ENCODE data around the gene ARL13B.

The ARL13B gene

DNA sequence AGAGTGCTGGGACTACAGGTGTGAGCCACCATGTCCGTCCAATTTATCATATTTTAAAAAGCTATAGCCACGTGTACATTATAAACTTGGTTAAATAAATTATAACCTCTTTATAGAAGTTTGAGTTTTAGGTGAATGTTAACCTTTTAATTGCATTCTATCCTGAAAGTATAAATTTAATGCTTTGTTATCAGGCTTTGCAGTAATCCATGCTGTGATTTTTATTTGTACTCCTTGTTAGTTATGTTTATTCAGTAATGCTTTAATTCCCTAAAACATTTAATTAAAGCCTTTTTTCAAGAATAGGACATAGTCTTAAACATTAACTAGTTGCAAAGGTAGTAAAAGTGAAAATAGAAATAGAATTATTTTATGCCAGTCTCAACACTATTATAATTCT lies 11.7 kb downstream of the ARL13B start:
- Histone ChIP-seq H3K36me3 (0 out of 2 replicates have a peak, but pooled peaks cover 1% of the 10 kb centered on the region), H3K27me3 (no peaks in the 10 kb centered on the region), H3K4me1 (peaks cover 3% of the 10 kb centered on the region; the same call in 1 of the 2 replicates), H3K4me3 (ENCODE audit: low read depth, low read length) (no peak overlapping the region), H3K9me3 (no peaks in the 10 kb centered on the region)
- no peak for DNase-seq
- TF ChIP-seq, protein P1, sequence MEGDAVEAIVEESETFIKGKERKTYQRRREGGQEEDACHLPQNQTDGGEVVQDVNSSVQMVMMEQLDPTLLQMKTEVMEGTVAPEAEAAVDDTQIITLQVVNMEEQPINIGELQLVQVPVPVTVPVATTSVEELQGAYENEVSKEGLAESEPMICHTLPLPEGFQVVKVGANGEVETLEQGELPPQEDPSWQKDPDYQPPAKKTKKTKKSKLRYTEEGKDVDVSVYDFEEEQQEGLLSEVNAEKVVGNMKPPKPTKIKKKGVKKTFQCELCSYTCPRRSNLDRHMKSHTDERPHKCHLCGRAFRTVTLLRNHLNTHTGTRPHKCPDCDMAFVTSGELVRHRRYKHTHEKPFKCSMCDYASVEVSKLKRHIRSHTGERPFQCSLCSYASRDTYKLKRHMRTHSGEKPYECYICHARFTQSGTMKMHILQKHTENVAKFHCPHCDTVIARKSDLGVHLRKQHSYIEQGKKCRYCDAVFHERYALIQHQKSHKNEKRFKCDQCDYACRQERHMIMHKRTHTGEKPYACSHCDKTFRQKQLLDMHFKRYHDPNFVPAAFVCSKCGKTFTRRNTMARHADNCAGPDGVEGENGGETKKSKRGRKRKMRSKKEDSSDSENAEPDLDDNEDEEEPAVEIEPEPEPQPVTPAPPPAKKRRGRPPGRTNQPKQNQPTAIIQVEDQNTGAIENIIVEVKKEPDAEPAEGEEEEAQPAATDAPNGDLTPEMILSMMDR (IDR thresholded peaks at IDR 0.05; ENCODE audit: low read depth, low read length) = no peak

DNA sequence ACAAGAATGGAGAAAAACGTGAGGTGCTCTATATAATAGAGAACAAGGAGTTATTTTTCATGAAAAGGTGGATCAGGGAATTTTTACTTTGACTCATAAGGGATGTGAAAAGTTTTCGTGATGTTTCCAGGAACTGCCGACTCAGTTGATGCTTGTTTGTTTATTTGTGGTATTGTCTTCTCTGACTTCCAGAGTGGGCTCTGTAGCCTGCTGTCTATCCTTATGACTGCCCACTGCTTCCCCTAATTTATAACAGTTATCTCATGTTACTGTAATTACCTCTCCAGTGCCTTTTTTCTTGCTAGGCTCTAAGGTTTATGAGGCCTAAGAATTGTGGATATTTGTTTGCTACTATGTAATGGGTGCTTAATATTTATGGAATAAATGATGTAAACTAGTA lies 12.3 kb downstream of the ARL13B start:
- Histone ChIP-seq H3K4me1 (peaks cover 3% of the 10 kb centered on the region; the same call in 1 of the 2 replicates), H3K4me3 (ENCODE audit: low read depth, low read length) (no peak overlapping the region), H3K9me3 (no peaks in the 10 kb centered on the region), H3K36me3 (peaks cover 7% of the 10 kb centered on the region; the same call in 1 of the 2 replicates), H3K27me3 (no peaks in the 10 kb centered on the region)
- TF ChIP-seq, protein P1 (IDR thresholded peaks at IDR 0.05; ENCODE audit: low read depth, low read length) = no peak
- no peak for DNase-seq

DNA sequence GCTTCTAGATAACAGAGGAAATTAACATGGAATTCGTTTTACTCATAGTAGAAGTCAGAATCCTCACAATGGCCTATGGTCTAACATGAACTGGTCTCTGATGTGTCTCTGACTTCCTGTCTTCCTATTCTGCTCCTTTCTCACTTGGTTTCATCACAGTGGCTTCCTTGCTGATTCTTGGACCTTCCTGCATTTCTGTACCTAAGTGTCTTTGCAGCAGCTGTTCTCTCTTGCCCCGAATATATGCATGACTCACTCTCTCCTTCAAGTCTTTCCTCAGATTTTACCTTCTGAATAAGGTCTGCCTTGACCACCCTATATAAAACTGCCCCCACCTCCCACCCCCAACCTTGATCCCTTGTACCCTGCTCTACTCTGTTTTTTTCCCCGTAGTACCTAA lies 14.1 kb downstream of the ARL13B start:
- Histone ChIP-seq H3K4me3 (ENCODE audit: low read depth, low read length) (no peak overlapping the region), H3K9me3 (no peaks in the 10 kb centered on the region), H3K4me1 (peaks cover 3% of the 10 kb centered on the region; the same call in 1 of the 2 replicates), H3K27me3 (no peaks in the 10 kb centered on the region), H3K36me3 (peaks cover 10% of the 10 kb centered on the region; the same call in 1 of the 2 replicates)
- TF ChIP-seq, protein P1 (IDR thresholded peaks at IDR 0.05; ENCODE audit: low read depth, low read length) = no peak
- DNase-seq = no peak

DNA sequence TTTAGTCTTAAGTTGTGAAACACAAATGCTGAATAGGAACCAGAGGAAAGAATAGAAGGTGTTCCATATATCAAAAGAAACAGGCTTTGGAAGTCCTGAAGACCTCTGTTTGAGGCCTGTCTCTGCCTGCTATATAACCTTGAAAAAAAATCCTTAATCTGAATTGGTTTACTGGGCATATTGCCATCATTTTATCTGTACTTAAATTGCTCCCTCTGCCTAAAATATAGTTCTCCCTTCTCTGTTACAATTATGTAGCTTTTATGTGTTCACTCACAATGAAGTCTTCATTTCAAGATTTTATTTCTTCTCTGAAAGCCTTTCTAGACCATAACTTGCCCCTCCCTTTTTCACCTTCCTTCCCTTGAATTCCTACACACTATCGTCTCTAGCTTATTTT lies 21.2 kb downstream of the ARL13B start:
- Histone ChIP-seq H3K4me3 (ENCODE audit: low read depth, low read length) (no peak overlapping the region), H3K4me1 (peaks cover 5% of the 10 kb centered on the region), H3K36me3 (peaks cover 10% of the 10 kb centered on the region; the same call in 1 of the 2 replicates), H3K27me3 (no peaks in the 10 kb centered on the region), H3K9me3 (no peaks in the 10 kb centered on the region)
- no peak for DNase-seq
- TF ChIP-seq, protein P1 (IDR thresholded peaks at IDR 0.05; ENCODE audit: low read depth, low read length) = no peak

DNA sequence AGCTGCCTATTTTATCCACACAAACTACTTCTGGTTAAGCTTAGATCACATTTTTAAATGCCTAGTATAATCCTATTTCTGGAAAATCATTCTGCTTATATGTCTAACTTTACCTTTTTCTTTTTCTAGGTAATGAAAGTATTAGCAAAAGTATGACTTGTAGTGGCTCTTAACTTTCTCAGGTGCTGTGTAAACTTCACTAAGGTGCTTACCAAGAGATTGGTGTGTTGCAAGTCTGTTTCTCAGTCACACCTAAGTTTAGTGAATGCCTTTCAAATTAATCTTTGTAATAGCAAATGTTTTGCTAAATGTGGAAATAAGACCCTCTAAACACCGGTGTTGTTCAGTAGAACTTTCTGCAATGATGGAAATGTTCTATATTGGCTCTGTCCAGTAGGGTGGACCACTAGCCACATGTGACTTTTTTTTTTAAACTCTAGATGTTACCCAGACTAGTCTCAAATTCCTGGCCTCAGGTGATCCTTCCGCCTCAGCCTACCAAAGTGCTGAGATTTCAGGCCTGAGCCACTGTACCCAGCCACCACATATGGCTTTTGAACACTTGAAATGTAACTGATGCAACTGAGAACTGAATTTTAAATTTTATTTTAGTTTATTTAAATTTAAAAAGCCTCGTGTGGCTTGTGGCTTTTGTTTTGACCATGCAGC lies 22.0 kb downstream of the ARL13B start:
- no peak for DNase-seq
- Histone ChIP-seq H3K4me1 (peaks cover 5% of the 10 kb centered on the region), H3K36me3 (peaks cover 5% of the 10 kb centered on the region; the same call in 1 of the 2 replicates), H3K27me3 (no peaks in the 10 kb centered on the region), H3K4me3 (ENCODE audit: low read depth, low read length) (no peak overlapping the region), H3K9me3 (no peaks in the 10 kb centered on the region)
- TF ChIP-seq, protein P1 (IDR thresholded peaks at IDR 0.05; ENCODE audit: low read depth, low read length) = no peak

DNA sequence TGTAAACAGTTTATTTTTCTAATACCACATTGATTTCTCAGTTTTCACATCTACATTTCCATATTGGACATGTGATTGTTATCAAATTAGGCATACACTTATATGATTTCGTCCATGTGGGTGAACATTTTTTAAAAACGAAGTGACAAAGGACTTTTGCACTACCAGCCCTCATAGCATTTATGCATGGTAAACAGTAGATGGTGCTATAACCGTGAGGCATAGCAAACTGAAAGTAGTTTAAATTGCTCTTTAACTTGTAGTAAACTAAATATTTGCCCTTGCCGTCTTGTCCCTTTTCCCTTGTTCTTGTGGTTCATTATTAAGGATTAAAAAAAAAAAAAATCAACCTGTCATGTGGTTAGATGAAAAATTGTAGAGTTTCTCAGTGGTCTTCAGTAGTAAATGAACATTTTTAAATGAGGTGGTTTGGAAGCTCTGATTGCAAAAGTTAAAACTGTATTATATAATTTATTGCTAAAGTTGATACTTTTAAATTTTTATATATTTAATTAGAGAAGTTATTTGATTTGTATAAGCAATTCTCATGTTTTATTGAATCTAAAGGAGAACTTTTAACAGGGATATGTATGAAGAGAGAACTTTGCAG lies 24.5 kb downstream of the ARL13B start:
- H3K9me3 ChIP-seq = no peaks in the 10 kb centered on the region
- TF ChIP-seq, protein P1 (IDR thresholded peaks at IDR 0.05; ENCODE audit: low read depth, low read length) = peak; percentile 86
- no peak for DNase-seq
- no peaks in the 10 kb centered on the region for H3K27me3 ChIP-seq
- peak overlapping the region; percentile 25; the same call in 1 of the 2 replicates for H3K4me3 ChIP-seq (ENCODE audit: low read depth, low read length)
- peaks cover 15% of the 10 kb centered on the region for H3K4me1 ChIP-seq
- H3K36me3 ChIP-seq = no peaks in the 10 kb centered on the region

Measured in BE2C (cell line).